ENCODE results near the gene KLF16. TPM values are rescaled to one million over a fixed set of nuclear protein-coding genes. Genes with fewer than 3 reads are reported as not detected.

Gene KLF16
- total RNA-seq, 2 experiments from 2014 or later, result 83.8 to 89.2 TPM

- TF ChIP-seq CTCF (IDR thresholded peaks at IDR 0.05), result no peak
Observed at GRCh38 chr19:1832046-1832663, 31.2 kb downstream of the KLF16 start.

GRCh38 chr19:1830978-1831377 lies 32.4 kb downstream of the KLF16 start:
- Histone ChIP-seq H3K4me1 (ENCODE audit: insufficient read depth, low read length) (peaks cover 21% of the 10 kb centered on the region), H3K27ac (ENCODE audit: low read depth in 1 of 2, low read length in 2 of 2) (no peak overlapping the region), H3K4me3 (ENCODE audit: low read length) (no peak overlapping the region), H3K9me3 (ENCODE audit: control insufficient read depth in 1 of 2, insufficient read depth in 1 of 2, low read length in 2 of 2) (no peaks in the 10 kb centered on the region), H3K36me3 (ENCODE audit: insufficient read depth, low read length) (peaks cover 60% of the 10 kb centered on the region), H3K27me3 (ENCODE audit: control insufficient read depth in 1 of 2, insufficient read depth in 2 of 2, low read length in 2 of 2) (no peaks in the 10 kb centered on the region)
- H3K4me3 Mint-ChIP-seq, result no peak overlapping the region
- intact Hi-C loops (cut with DNase I, micrococcal nuclease), result no loop called here
- ChIA-PET CTCF (no interaction called here), POLR2A (no interaction called here)
- no peak overlapping the region for H3K27ac Mint-ChIP-seq
- no peak for DNase-seq
- peaks cover 13% of the 10 kb centered on the region for H3K36me3 Mint-ChIP-seq (ENCODE audit: low read depth)
- no peak for TF ChIP-seq CTCF (IDR thresholded peaks at IDR 0.05)
- no peaks in the 10 kb centered on the region for H3K9me3 Mint-ChIP-seq
- no peak for ATAC-seq (ENCODE audit: poor library complexity)
- no peaks in the 10 kb centered on the region for H3K27me3 Mint-ChIP-seq
- peaks cover 1% of the 10 kb centered on the region for H3K4me1 Mint-ChIP-seq (ENCODE audit: low read depth)

More at GRCh38 chr19:1832046-1832663, 31.2 kb downstream of the KLF16 start:
- intact Hi-C loops (cut with DNase I, micrococcal nuclease), result no loop called here
- DNase-seq (no peak), ATAC-seq (ENCODE audit: poor library complexity) (no peak)
- Mint-ChIP-seq H3K36me3 (ENCODE audit: low read depth) (peaks cover 9% of the 10 kb centered on the region), H3K27me3 (no peaks in the 10 kb centered on the region), H3K9me3 (no peaks in the 10 kb centered on the region), H3K4me3 (no peak overlapping the region), H3K4me1 (ENCODE audit: low read depth) (no peaks in the 10 kb centered on the region), H3K27ac (no peak overlapping the region)
- no peak overlapping the region for H3K4me3 ChIP-seq (ENCODE audit: low read length)
- no peaks in the 10 kb centered on the region for H3K27me3 ChIP-seq (ENCODE audit: control insufficient read depth in 1 of 2, insufficient read depth in 2 of 2, low read length in 2 of 2)
- peaks cover 55% of the 10 kb centered on the region for H3K36me3 ChIP-seq (ENCODE audit: insufficient read depth, low read length)
- H3K4me1 ChIP-seq (ENCODE audit: insufficient read depth, low read length), result peaks cover 17% of the 10 kb centered on the region
- H3K27ac ChIP-seq (ENCODE audit: low read depth in 1 of 2, low read length in 2 of 2), result no peak overlapping the region
- ChIA-PET POLR2A (no interaction called here), CTCF (no interaction called here)
- H3K9me3 ChIP-seq (ENCODE audit: control insufficient read depth in 1 of 2, insufficient read depth in 1 of 2, low read length in 2 of 2), result no peaks in the 10 kb centered on the region

GRCh38 chr19:1830568-1830967 lies 32.8 kb downstream of the KLF16 start:
- Histone ChIP-seq H3K4me1 (ENCODE audit: insufficient read depth, low read length) (peaks cover 20% of the 10 kb centered on the region), H3K27me3 (ENCODE audit: control insufficient read depth in 1 of 2, insufficient read depth in 2 of 2, low read length in 2 of 2) (no peaks in the 10 kb centered on the region), H3K36me3 (ENCODE audit: insufficient read depth, low read length) (peaks cover 59% of the 10 kb centered on the region), H3K27ac (ENCODE audit: low read depth in 1 of 2, low read length in 2 of 2) (no peak overlapping the region), H3K4me3 (ENCODE audit: low read length) (no peak overlapping the region), H3K9me3 (ENCODE audit: control insufficient read depth in 1 of 2, insufficient read depth in 1 of 2, low read length in 2 of 2) (no peaks in the 10 kb centered on the region)
- peaks cover 17% of the 10 kb centered on the region for H3K36me3 Mint-ChIP-seq (ENCODE audit: low read depth)
- no peaks in the 10 kb centered on the region for H3K27me3 Mint-ChIP-seq
- no peak for TF ChIP-seq CTCF (IDR thresholded peaks at IDR 0.05)
- no peak for DNase-seq
- ATAC-seq (ENCODE audit: poor library complexity), result no peak
- no peaks in the 10 kb centered on the region for H3K9me3 Mint-ChIP-seq
- ChIA-PET CTCF (interaction anchor here (1.0 kb wide), 1 partner anchor 67 kb away, joined by 3 read pairs; no protein-coding TSS in a partner anchor), POLR2A (no interaction called here)
- H3K4me1 Mint-ChIP-seq (ENCODE audit: low read depth), result peaks cover 4% of the 10 kb centered on the region
- no peak overlapping the region for H3K27ac Mint-ChIP-seq
- H3K4me3 Mint-ChIP-seq, result no peak overlapping the region
- intact Hi-C loops (cut with DNase I, micrococcal nuclease), result no loop called here
